Activated T-cell treated with anti-CD3 and anti-CD28 coated beads for 1 hour (primary cell): ENCODE measurements around the gene ALX1.
"Not testable (repeated sequence)": the region's sequence is repeated elsewhere in the genome, so short reads cannot be mapped to it uniquely, and the experiment has no call there.

Experiments
- DNase-seq: peaks from one replicate; pipeline ENCODE4 v3.0.0-alpha.2; 2020; ENCODE audit warnings: low read depth

The ALX1 gene

DNA sequence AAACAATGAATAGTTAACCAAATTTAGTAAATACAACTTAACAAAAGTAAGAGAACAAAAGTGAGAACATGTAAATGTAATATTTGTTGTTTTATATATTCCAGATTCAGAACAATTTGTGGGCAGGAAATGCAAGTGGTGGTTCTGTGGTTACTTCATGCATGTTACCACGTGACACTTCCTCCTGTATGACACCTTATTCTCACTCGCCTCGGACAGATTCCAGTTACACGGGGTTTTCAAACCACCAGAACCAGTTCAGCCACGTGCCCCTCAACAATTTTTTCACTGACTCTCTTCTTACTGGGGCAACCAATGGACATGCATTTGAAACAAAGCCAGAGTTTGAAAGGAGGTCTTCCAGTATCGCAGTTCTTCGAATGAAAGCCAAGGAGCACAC, 21.0 kb downstream of the ALX1 start:
- no peak for DNase-seq

DNA sequence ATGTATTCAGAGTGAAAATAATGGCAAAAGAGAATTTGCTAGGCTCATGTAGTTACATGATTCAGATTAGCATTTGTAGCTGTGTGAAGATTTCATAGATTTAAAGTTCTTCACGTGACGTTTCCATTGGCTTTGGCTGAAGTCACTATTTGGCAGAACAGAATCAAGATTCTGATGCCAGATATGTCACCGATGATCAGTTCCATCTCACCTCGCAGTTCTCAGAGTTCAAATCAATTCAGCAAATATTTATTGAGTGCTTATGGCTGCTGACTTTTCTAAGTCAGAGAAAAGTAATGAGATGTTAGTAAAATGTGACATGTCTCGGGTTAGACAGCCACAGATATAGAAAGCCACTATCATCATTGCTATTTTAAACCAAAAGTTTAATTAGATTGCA, 28.4 kb downstream of the ALX1 start:
- no peak for DNase-seq

DNA sequence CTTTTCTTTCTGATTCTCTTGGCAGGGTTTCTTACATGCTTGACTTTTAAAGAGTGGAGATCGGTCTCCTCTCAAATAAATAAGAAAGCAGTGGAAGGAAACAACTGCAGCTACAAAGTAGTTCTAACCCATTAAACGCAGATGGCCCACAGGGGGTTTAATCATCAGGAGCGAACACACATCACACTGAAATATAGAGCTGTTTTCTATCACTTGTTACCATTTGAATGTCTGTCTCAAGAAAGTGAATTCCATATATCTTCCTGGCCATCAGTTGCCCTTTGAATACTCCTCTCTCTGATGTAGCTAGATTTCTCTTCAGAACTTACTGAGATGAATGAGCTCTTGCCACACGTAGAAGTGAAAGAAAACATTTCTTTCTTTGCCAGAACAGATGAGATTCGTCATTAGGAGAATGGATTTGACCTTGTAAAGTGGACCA, 29.1 kb downstream of the ALX1 start:
- no peak for DNase-seq

DNA sequence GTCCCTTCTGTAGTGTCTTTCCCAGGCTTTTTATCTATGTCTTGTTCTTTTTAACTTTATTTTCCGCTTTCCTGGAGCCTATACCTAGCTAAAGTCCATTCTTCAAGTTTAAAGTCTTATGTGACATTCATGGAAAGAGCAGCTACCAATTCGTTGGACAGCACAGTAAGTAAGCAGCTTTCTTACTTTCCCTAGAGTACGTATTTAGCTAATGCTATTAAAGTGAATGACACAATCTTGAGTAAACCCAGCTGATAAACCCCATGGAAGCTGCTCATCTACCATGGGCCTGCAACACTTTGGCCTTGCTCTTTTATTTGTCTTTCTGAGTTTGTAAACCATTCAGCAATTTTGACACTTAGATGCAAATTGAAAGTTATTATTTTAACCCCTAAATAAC, 30.0 kb downstream of the ALX1 start:
- no peak for DNase-seq

DNA sequence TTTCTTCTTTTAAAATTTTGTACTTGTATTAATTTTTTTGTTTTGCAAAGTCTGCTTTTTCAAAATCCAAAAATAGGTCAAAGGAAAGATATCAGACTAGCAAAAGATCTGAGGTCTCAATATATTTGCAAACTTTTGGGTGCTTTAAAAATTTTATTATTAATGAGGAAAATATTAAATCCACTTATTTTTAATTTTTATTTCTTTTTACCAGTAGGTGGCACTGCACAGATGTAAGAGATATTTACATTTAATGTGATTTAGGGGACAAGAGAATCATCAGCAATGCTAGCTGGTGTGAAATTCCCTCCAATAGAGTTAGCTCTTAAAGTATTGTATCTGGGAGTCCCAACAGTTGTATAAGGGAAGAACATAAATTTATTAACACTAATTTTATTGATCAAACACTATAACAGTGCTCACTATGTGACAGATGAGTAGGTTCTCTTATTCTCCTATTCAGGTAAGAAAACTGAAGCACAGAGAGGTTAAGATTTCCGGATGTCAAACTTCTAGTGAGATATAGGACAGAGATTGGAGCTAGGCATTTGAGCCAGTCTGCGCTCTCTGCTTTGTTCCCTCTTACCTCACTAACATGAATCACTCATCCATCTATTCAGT, 30.5 kb downstream of the ALX1 start:
- DNase-seq = no peak

DNA sequence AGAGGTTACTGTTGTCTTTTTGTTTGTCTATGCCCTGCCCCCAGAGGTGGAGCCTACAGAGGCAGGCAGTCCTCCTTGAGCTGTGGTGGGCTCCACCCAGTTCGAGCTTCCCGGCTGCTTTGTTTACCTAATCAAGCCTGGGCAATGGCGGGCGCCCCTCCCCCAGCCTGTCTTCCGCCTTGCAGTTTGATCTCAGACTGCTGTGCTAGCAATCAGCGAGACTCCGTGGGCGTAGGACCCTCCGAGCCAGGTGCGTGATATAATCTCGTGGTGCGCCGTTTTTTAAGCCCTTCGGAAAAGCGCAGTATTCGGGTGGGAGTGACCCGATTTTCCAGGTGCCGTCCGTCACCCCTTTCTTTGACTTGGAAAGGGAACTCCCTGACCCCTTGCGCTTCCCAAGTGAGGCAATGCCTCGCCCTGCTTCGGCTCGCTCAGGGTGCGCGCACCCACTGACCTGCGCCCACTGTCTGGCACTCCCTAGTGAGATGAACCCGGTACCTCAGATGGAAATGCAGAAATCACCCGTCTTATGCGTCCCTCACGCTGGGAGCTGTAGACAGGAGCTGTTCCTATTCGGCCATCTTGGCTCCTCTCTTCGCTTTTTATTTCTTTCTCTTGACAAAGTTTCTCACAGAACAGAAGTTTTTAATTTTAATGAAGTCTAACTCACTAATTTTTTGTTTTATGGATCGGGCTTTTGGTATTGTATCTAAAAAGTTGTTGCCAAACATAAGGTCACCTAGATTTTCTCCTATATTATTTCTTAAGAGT, 38.0 kb downstream of the ALX1 start:
- not testable (repeated sequence) for DNase-seq

DNA sequence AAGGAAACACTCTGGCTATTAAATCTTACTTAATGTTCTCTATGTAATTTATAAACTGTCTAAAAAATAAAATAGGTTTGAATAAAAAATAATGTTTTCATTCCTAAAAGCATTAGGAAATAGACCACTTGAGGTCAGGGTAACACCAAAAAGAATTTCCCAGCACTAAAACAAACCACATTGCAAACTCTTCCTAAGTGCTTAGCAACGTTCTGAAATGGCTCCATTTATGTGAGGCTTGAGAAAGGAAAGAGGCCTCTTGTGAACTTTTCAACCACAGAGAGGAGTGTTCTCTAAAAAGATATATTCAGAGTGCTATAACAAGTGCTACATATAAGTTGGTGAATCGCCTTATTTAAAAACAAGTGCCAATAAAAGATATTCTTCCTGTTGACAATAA, 42.7 kb downstream of the ALX1 start:
- DNase-seq = no peak

DNA sequence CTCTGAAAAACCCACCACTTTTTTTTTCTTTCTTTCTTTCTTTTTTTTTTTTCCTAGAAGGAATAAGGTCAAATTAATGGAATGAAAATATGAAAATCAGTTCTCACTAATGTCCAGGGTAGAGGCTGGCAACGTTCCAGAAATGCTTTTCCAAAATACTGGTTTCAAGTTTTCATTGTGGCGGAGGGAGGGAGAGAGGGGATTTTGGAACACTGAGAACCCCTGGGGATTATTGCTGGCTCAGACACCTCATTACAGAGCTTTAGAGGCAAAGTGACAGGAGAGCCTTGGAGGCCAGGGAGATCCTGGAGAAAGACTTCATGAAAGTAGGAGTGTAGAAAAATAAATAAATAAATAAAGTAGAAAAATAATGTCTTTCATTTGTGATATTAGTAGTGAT, 45.4 kb downstream of the ALX1 start:
- DNase-seq = no peak

DNA sequence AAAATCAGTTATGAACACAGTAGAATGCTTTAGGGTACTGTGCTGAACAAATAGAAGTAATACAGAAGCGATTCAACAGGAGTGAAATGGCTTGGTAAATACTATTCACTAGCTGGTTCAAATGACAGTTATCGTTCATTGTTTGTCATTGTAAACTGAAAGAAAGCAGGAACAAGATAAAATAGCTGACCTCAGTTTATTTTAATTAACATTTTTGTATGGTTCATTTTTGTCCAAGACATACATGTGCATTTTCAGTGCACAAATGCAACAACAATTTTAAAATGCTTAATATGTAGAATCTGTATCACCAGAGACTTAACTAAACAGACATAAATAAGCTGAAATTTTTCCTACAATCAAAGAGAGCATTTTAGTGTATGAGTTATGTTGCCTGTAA, 49.9 kb downstream of the ALX1 start:
- DNase-seq = no peak

DNA sequence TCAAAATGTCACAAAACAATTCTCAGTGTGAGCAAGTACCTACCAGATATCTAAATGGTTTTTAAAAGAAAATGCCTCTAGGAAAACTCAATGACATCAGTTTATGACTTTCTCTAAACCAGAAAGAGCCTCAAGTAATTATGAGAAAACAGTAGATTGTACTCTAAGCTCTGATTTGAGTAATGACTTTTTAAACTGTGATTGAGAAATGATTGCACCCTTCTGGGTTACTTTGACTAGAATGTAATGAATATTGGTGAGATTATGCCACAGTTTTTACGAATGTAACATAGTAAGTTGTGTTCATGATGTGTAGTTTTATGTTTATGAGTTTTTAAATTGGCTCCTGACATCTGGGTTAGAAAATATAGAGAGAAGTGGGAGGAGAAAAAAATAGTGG, 68.8 kb downstream of the ALX1 start:
- DNase-seq = no peak

DNA sequence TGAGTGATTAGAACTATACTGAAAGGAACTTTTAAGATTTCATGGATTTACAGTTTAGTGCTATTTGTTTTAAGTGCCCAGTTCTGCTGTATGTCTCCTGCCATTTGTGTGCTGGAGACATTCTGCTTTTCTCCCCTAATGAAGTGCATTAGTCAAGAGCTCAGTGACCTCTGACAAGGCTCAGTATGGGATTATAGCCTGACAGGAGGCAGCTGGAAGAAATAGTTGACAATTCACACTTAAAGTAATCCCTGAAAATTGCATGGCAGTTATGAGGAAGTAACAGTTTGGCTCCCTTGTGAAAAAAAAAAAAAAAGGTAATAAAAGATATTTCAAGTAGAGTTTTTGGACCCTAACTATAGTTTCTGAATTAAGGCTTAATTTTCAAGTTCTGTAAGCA, 70.3 kb downstream of the ALX1 start:
- DNase-seq = no peak
